Femur (tissue), 1 donor: Measurements from ENCODE around the gene CIPC.

Experiments used
- DNase-seq: peaks from one replicate; pipeline ENCODE4 v3.0.0-alpha.2; 2017

Gene CIPC

DNA sequence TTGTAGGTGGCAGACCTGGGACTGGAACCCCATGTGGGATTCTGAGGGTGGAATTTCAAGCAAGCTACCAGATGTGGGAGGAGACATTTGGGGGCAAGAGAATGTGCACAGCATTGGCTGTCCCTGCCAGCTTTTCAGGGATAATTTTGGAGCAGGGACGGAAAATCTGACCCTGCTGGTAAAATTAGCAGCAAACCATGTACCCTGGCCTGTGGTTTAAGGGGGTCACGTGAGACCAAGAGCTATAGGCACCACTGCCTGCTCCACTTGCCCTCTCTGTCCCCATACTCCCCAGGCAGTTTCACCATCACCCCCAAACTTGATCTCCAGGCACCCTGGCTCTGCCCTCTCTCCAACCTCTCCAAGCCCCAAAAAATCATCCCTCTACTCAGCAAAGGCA lies 57.0 kb downstream of the CIPC start:
- peak; percentile 34 for DNase-seq

DNA sequence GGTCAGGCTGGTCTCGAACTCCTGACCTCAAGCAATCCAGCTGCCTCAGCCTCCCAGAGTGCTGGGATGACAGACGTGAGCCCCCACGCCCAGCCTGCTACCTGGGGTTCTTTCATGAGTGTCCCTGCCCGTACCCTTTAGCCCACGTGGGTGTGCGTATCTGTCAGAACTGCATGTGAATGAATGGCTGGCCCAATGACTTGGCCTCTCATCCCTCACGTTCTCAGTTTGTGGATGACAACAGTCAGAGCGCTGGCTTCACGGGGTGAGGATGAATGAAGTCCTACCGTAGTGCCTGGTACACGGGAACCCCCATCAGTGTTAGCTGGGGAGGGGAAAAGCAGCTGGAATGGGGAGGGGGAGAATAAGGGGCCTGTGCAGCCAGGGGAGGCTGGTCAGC lies 59.7 kb downstream of the CIPC start:
- DNase-seq = no peak

DNA sequence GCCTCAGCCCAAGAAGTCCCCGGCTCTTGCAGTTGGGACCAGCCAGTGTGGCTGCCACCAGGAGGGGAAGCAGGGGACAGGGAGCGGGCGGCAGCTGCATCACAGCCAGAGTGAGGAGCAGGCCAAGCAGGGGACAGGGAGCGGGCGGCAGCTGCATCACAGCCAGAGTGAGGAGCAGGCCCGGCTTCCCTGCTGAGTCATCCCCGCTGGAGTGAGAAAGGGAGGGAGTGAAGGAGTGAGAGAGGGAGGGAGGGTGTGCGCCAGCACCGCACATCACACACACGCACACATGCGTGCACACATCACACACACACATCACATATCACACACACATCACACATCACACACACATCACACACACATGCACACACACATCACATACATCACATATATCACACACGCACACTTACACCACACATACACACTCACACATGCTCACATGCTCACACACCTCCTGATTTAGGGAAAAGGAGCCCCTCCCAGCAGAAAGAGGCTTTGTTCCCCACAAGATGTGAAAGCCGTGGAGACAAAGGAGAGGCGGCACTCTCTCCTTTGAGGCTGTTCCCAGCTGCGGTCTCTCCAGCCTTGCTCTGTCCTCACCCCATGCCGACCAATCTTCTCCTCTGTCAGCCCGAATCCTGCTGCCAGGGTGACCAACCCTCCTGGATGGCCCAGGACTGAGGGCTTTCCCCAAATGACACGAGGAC lies 60.3 kb downstream of the CIPC start:
- DNase-seq = peak; percentile 71

DNA sequence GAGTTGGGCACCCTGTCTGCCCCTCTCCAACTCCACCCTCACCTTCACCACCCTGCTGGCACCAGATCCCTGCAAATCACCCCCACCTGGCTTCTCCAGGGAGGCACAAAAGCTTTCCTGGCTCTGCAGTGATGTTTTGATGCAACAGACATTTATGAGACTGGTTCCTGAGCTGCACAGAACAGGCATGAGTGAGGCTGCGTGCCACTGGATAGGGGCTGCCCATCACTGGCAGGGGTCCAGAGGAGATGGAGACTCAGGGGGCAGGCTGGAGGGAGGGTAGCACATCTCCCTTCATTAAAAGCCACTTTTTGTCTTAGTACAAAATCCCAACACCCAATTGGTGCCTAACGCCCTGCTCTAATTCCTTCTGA lies 60.8 kb downstream of the CIPC start:
- DNase-seq = no peak

DNA sequence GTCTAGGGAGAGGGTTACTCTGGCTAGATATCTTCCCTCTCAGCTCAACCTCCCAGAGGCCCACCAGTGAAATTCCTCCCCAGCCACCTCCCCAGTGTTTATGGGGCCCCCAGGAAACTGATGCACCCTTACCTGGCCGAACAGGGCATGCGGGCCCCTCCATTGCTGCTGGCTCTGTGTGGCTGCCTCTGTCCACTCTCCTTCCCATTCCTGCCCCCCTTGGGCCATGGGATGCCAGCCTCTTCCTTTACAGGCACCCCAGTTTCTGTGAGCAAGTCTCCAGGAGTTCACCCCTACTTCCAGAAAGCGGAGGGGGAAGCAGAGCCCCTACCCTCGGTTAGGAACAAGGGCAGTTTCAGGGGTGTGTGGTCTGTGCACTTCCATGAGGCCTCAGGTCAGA lies 63.0 kb downstream of the CIPC start:
- no peak for DNase-seq
